Prostate gland (tissue), 2 donors: ENCODE measurements around the gene FAM236D. TPM values are rescaled to one million over a fixed set of nuclear protein-coding genes. Genes with fewer than 3 reads are reported as not detected.

Experiments used
- total RNA-seq, 2 donors: library from RNA; depleted of rRNA; stranded (reverse); fragments of >200 nt; gene quantifications; one replicate each; pipeline ENCODE4 v1.1.0, GENCODE V29; 2016

FAM236D gene
- total RNA-seq, 2 donors from 2014 or later, result not detected

Other genes starting within 250 kb of the FAM236D start
- 10 to 100 TPM; 25.3 to 32.3 TPM for gene HDAC8, start 235.4 kb downstream of the FAM236D start, total RNA-seq
- gene PHKA1, start 93.9 kb downstream of the FAM236D start, total RNA-seq, result 10 to 100 TPM; 12.4 TPM
- 1 to 10 TPM; 2.8 to 4.4 TPM for gene DMRTC1B, start 31.3 kb downstream of the FAM236D start, total RNA-seq
- 10 to 100 TPM in 1 of 2 donors, not detected in 1; 81.3 TPM for gene FAM236B, start 25.6 kb downstream of the FAM236D start, total RNA-seq
- gene FAM236C, start 104.4 kb upstream of the FAM236D start, total RNA-seq, result not detected
- 100 to 1,000 TPM in 1 of 2 donors, not detected in 1; 362 TPM for gene FAM236A, start 130.0 kb upstream of the FAM236D start, total RNA-seq
- gene DMRTC1, start 135.6 kb upstream of the FAM236D start, total RNA-seq, result under 1 TPM; 0.40 to 0.73 TPM
- gene PABPC1L2B, start 194.7 kb upstream of the FAM236D start, total RNA-seq, result 1 to 10 TPM in 1 of 2 donors, not detected in 1; 2.0 TPM